ENCODE results near the gene RNF187. TPM values are rescaled to one million over a fixed set of nuclear protein-coding genes. Genes with fewer than 3 reads are reported as not detected.

RNF187 gene
- total and polyA plus RNA-seq, 2 of the 13 experiments (the other 11 are each of a cell fraction or from before 2014, with no cell fraction given): 41.3 to 59.4 TPM

- TF ChIP-seq ZNF143 (CRISPR knock-in tag; IDR thresholded peaks at IDR 0.05): no peak
- no peak for TF ChIP-seq ZNF407 (CRISPR knock-in tag; IDR thresholded peaks at IDR 0.05; ENCODE audit: not compliant biosample characterization)
- TF ChIP-seq IKZF5 (CRISPR knock-in tag; IDR thresholded peaks at IDR 0.05): no peak
- TF ChIP-seq POLR2AphosphoS2 (IDR thresholded peaks at IDR 0.05; ENCODE audit: low read depth, low read length): peak; percentile 61; the same call in 1 of the 2 replicates
- TF ChIP-seq NFIB (CRISPR knock-in tag; IDR thresholded peaks at IDR 0.05; ENCODE audit: borderline replicate concordance): no peak
- TF ChIP-seq RELA (CRISPR knock-in tag; IDR thresholded peaks at IDR 0.05): no peak
Observed at GRCh38 chr1:228494970-228495853, 8.0 kb downstream of the RNF187 start (continued).
